Astrocyte of the spinal cord (primary cell): Measurements from ENCODE around the gene TMEM123.

ENCODE experiments used
- DNase-seq: peaks from one replicate; pipeline ENCODE4 v3.0.0; 2011; ENCODE audit warnings: low read depth, low spot score
- H3K4me3 ChIP-seq: 2 replicates; pipeline ENCODE4 v1.5.1; 2011; ENCODE audit warnings: low read depth, mild to moderate bottlenecking, low read length, moderate library complexity
- CTCF ChIP-seq: IDR thresholded peaks from 2 replicates; pipeline ENCODE4 v1.5.1; 2012; ENCODE audit warnings: low read depth, mild to moderate bottlenecking, low read length, inconsistent platforms
- in situ Hi-C: cut with HindIII; loops from 2 replicates; pipeline ENCODE4 v1.10.0; 2017; ENCODE audit warnings: low sequenced_read_pairs

Gene TMEM123

GRCh38 chr11:102387043-102387781 is 65.4 kb downstream of the TMEM123 start:
- no peak for DNase-seq
- H3K4me3 ChIP-seq = no peak overlapping the region
- in situ Hi-C loops = no loop called here
- TF ChIP-seq CTCF = no peak

GRCh38 chr11:102386136-102386734 is 66.3 kb downstream of the TMEM123 start:
- no peak for TF ChIP-seq CTCF
- in situ Hi-C loops = no loop called here
- H3K4me3 ChIP-seq = no peak overlapping the region
- no peak for DNase-seq

GRCh38 chr11:102385085-102386007 is 67.2 kb downstream of the TMEM123 start:
- TF ChIP-seq CTCF = no peak
- DNase-seq = no peak

GRCh38 chr11:102384419-102385079 is 68.0 kb downstream of the TMEM123 start:
- H3K4me3 ChIP-seq = no peak overlapping the region
- in situ Hi-C loops = no loop called here
- no peak for TF ChIP-seq CTCF

More at GRCh38 chr11:102385085-102386007, 67.2 kb downstream of the TMEM123 start:
- in situ Hi-C loops = no loop called here
- H3K4me3 ChIP-seq = no peak overlapping the region

GRCh38 chr11:102383839-102384238 is 68.7 kb downstream of the TMEM123 start:
- in situ Hi-C loops = no loop called here
- no peak for TF ChIP-seq CTCF
- H3K4me3 ChIP-seq = no peak overlapping the region
- no peak for DNase-seq

More at GRCh38 chr11:102384419-102385079, 68.0 kb downstream of the TMEM123 start:
- no peak for DNase-seq

GRCh38 chr11:102382384-102382783 is 70.2 kb downstream of the TMEM123 start:
- no peak overlapping the region for H3K4me3 ChIP-seq

More at GRCh38 chr11:102382384-102382783, 70.2 kb downstream of the TMEM123 start:
- in situ Hi-C loops = no loop called here
- TF ChIP-seq CTCF = no peak
- no peak for DNase-seq
